IMR-90 (cell line): ENCODE data around the gene UBE2B. TPM values are rescaled to one million over a fixed set of nuclear protein-coding genes. Genes with fewer than 3 reads are reported as not detected.
"Not testable (repeated sequence)": the region's sequence is repeated elsewhere in the genome, so short reads cannot be mapped to it uniquely, and the experiment has no call there.

Experiments used
- ATAC-seq: fragments of 200-7000 bp; cut with Tn5 transposase; 2 replicates; pipeline ENCODE4 v1.9.1; 2020; ENCODE audit warnings: low read depth, mild to moderate bottlenecking, moderate library complexity
- BruUV-seq: library from RNA; stranded (reverse); fragments of 400-500 nt; replicated peaks from 2 replicates; lab custom pipeline; 2021; lab: Mats Ljungman, UMichigan
- CTCF ChIA-PET: fragments of 300-600 bp; formaldehyde crosslinking; extraction: SDS; loops from one replicate; lab custom pipeline; 2021; ENCODE audit warnings: antibody characterized with exemption; lab: Yijun Ruan, JAX
- POLR2A ChIA-PET: fragments of 300-600 bp; sonication (Branson Sonifier 250); formaldehyde crosslinking; loops from one replicate; lab custom pipeline; 2022; ENCODE audit warnings: antibody characterized with exemption; ENCODE audit not compliant: unreplicated experiment; lab: Charles Lee
- DNase-seq: peaks from one replicate; pipeline ENCODE4 v3.0.0; 2013
- H2AFZ ChIP-seq: replicated peaks from 2 replicates; pipeline ENCODE3; 2013; ENCODE audit warnings: low read length, mild to moderate bottlenecking; ENCODE audit not compliant: poor library complexity
- H2AK5ac ChIP-seq: 2 replicates; pipeline ENCODE4 v1.6.1; 2013; ENCODE audit warnings: low read depth, low read length, inconsistent platforms
- H2AK9ac ChIP-seq: replicated peaks from 2 replicates; pipeline ENCODE3; 2013; ENCODE audit warnings: mild to moderate bottlenecking, low read depth, low read length, moderate library complexity; ENCODE audit not compliant: poor library complexity
- H2BK120ac ChIP-seq: 2 replicates; pipeline ENCODE4 v1.6.1; 2013; ENCODE audit warnings: low read depth, low read length, inconsistent platforms
- H2BK15ac ChIP-seq: 3 replicates; pipeline ENCODE4 v1.6.1; 2013; ENCODE audit warnings: low read depth, low read length, inconsistent platforms
- H2BK20ac ChIP-seq: 2 replicates; pipeline ENCODE4 v1.6.1; 2013; ENCODE audit warnings: low read depth, mild to moderate bottlenecking, inconsistent platforms, low read length, moderate library complexity
- H2BK5ac ChIP-seq: 2 replicates; pipeline ENCODE4 v1.6.1; 2013; ENCODE audit warnings: mild to moderate bottlenecking, low read depth, low read length, inconsistent platforms; ENCODE audit not compliant: poor library complexity, severe bottlenecking
- H3K14ac ChIP-seq: replicated peaks from 2 replicates; pipeline ENCODE4 v1.6.1; 2013; ENCODE audit warnings: low read depth, low read length, inconsistent platforms
- H3K18ac ChIP-seq: 2 replicates; pipeline ENCODE4 v1.6.1; 2013; ENCODE audit warnings: low read depth, low read length, control low read depth
- H3K23ac ChIP-seq: 2 replicates; pipeline ENCODE4 v1.6.1; 2013; ENCODE audit warnings: low read depth, low read length, inconsistent platforms
- H3K27ac ChIP-seq: 2 replicates; pipeline ENCODE4 v1.5.1; 2013; ENCODE audit warnings: mild to moderate bottlenecking, control low read depth, low read length; ENCODE audit not compliant: insufficient read depth
- H3K27me3 ChIP-seq: 2 replicates; pipeline ENCODE4 v1.6.1; 2013; ENCODE audit warnings: low read length; ENCODE audit not compliant: control insufficient read depth, insufficient read depth
- H3K36me3 ChIP-seq: 2 replicates; pipeline ENCODE4 v1.6.1; 2013; ENCODE audit warnings: low read length, mixed read lengths; ENCODE audit not compliant: control insufficient read depth, insufficient read depth
- H3K4ac ChIP-seq: 2 replicates; pipeline ENCODE4 v1.6.1; 2013; ENCODE audit warnings: low read depth, low read length, inconsistent platforms
- H3K4me1 ChIP-seq: 2 replicates; pipeline ENCODE4 v1.6.1; 2013; ENCODE audit warnings: low read length, mixed read lengths; ENCODE audit not compliant: control insufficient read depth, insufficient read depth
- H3K4me2 ChIP-seq: 2 replicates; pipeline ENCODE4 v1.6.1; 2013; ENCODE audit warnings: low read depth, mild to moderate bottlenecking, control low read depth, low read length, moderate library complexity
- H3K4me3 ChIP-seq: 2 replicates; pipeline ENCODE4 v1.5.1; 2013; ENCODE audit warnings: low read depth, mild to moderate bottlenecking, control low read depth, low read length, moderate library complexity; ENCODE audit not compliant: insufficient read depth
- H3K56ac ChIP-seq: 2 replicates; pipeline ENCODE4 v1.6.1; 2013; ENCODE audit warnings: low read length, inconsistent platforms; ENCODE audit not compliant: insufficient read depth; ENCODE audit errors: extremely low read depth
- H3K79me1 ChIP-seq, 2 experiments: 2 replicates each; pipeline ENCODE4 v1.6.1; 2013; ENCODE audit warnings: low read length in 2 of 2, inconsistent platforms in 1 of 2, low read depth in 1 of 2
- H3K9ac ChIP-seq: 2 replicates; pipeline ENCODE4 v1.6.1; 2013; ENCODE audit warnings: low read depth, low read length, control low read depth
- H3K9me1 ChIP-seq: 2 replicates; pipeline ENCODE4 v1.6.1; 2013; ENCODE audit warnings: low read length, inconsistent platforms; ENCODE audit not compliant: insufficient read depth
- H3K9me3 ChIP-seq: 2 replicates; pipeline ENCODE4 v1.6.1; 2013; ENCODE audit warnings: low read length; ENCODE audit not compliant: control insufficient read depth, insufficient read depth
- H4K20me1 ChIP-seq: 2 replicates; pipeline ENCODE4 v1.6.1; 2013; ENCODE audit warnings: low read length, inconsistent platforms; ENCODE audit not compliant: insufficient read depth
- H4K5ac ChIP-seq: 2 replicates; pipeline ENCODE4 v1.6.1; 2013; ENCODE audit warnings: mild to moderate bottlenecking, low read depth, low read length, control low read depth
- H4K8ac ChIP-seq, 2 experiments: 2 replicates each; pipeline ENCODE4 v1.6.1; 2013; ENCODE audit warnings: low read depth in 2 of 2, low read length in 2 of 2, control low read depth in 1 of 2, inconsistent platforms in 1 of 2
- H4K91ac ChIP-seq: 2 replicates; pipeline ENCODE4 v1.6.1; 2013; ENCODE audit warnings: low read depth, low read length, inconsistent platforms; ENCODE audit not compliant: insufficient read depth
- WGBS, 2 experiments: methylation state at CpG; one replicate each; pipeline versions ENCODE4 v1.1.5 to v1.1.7; 2013; ENCODE audit warnings: missing lambda C conversion rate in 2 of 2; ENCODE audit not compliant: insufficient read length in 1 of 2; ENCODE audit errors: extremely low coverage in 2 of 2; 5-methylcytosine and 5-hydroxymethylcytosine counted together
- dilution Hi-C: fragments of 300-500 bp; cut with HindIII; formaldehyde crosslinking; loops from one replicate; pipeline ENCODE4 v1.14.3; 2018; ENCODE audit warnings: low sequenced_read_pairs; ENCODE audit not compliant: unreplicated experiment
- in situ Hi-C: fragments of 300-500 bp; cut with MboI; formaldehyde crosslinking; loops from 3 replicates; pipeline ENCODE4 v1.14.3; 2019; ENCODE audit warnings: low sequenced_read_pairs, inconsistent platforms, mixed read lengths
- intact Hi-C: fragments of 100-400 bp; cut with micrococcal nuclease; formaldehyde crosslinking; loops from 2 replicates; pipeline ENCODE4 v1.10.0; 2022
- polyA plus RNA-seq, 3 experiments: library from polyadenylated mRNA; depleted of rRNA; stranded (reverse); fragments of >200 nt; gene quantifications; 2 replicates each; pipeline ENCODE4 v1.2.3, GENCODE V29; 2012; ENCODE audit warnings: low replicate concordance in 1 of 3
- total RNA-seq: library from RNA; depleted of rRNA; stranded (reverse); fragments of >200 nt; gene quantifications from 2 replicates; pipeline ENCODE4 v1.2.3, GENCODE V29; 2012

The UBE2B gene
- total and polyA plus RNA-seq, 2 of the 4 experiments (the other 2 are of a cell fraction): 6.3 to 46.0 TPM

- H4K91ac ChIP-seq, H3K14ac ChIP-seq, in situ Hi-C loops, H3K79me1 ChIP-seq, H3K36me3 ChIP-seq, BruUV-seq, H2AK5ac ChIP-seq, DNase-seq, H2AK9ac ChIP-seq, H2AFZ ChIP-seq, H3K23ac ChIP-seq, H3K9ac ChIP-seq, ATAC-seq, H3K27me3 ChIP-seq, H2BK120ac ChIP-seq, intact Hi-C loops, H2BK20ac ChIP-seq, H3K9me3 ChIP-seq, H4K20me1 ChIP-seq, CTCF ChIA-PET, H3K27ac ChIP-seq, H4K5ac ChIP-seq, H2BK15ac ChIP-seq, H3K4me3 ChIP-seq, H3K4me1 ChIP-seq, H3K56ac ChIP-seq, H3K18ac ChIP-seq, H2BK5ac ChIP-seq, H3K4ac ChIP-seq, H3K4me2 ChIP-seq, H4K8ac ChIP-seq, dilution Hi-C loops, H3K9me1 ChIP-seq, POLR2A ChIA-PET: not testable (repeated sequence)
- 88% methylated on average over 1 of the region's 6 CpGs; no CpG with 5 or more reads in 1 of the 2 experiments for WGBS, 2 experiments
Observed at GRCh38 chr5:134336833-134337232, 34.5 kb upstream of the UBE2B start.

DNA sequence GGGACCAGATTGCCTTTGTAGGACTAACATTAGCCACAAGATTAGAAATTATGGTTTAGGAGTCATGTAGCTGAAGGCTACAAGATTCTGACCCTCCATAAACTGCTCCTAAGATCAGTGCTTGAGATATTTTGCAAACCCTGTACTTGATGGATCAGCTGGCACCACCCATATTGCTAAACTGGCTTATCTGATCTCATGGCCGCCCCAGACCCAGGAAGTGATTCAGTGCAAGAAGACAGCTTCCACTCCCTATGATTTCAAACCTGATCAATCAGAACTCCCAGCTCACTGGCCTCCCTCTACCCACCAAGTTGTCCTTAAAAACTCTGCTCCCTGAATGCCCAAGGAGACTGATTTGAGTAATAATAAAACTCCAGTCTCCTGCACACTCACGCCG, 27.9 kb upstream of the UBE2B start:
- H4K20me1 ChIP-seq, H3K4me3 ChIP-seq, H4K91ac ChIP-seq, in situ Hi-C loops, intact Hi-C loops, H3K9ac ChIP-seq, H2AK9ac ChIP-seq, BruUV-seq, H4K8ac ChIP-seq, H3K27me3 ChIP-seq, H3K9me1 ChIP-seq, H3K36me3 ChIP-seq, dilution Hi-C loops, H4K5ac ChIP-seq, H2BK15ac ChIP-seq, H3K14ac ChIP-seq, H2BK120ac ChIP-seq, H3K4me1 ChIP-seq, H3K9me3 ChIP-seq, H3K18ac ChIP-seq, CTCF ChIA-PET, H3K56ac ChIP-seq, H3K23ac ChIP-seq, H2BK20ac ChIP-seq, DNase-seq, H3K4me2 ChIP-seq, H2BK5ac ChIP-seq, H3K27ac ChIP-seq, H2AFZ ChIP-seq, H3K79me1 ChIP-seq, ATAC-seq, H3K4ac ChIP-seq, H2AK5ac ChIP-seq: not testable (repeated sequence)
- POLR2A ChIA-PET: interaction anchor here (0.6 kb wide), 1 partner anchor 24 kb away, joined by 15 read pairs; no protein-coding TSS in a partner anchor
- no CpG with 5 or more reads among the region's 3 CpGs for WGBS, 2 experiments
